ENCODE data around the gene LHFPL2. TPM values are rescaled to one million over a fixed set of nuclear protein-coding genes. Genes with fewer than 3 reads are reported as not detected.

LHFPL2 gene
- total and polyA plus RNA-seq, 2 donors (not counting 1 experiment from before 2014, with no cell fraction given) = 3.8 to 35.5 TPM

DNA sequence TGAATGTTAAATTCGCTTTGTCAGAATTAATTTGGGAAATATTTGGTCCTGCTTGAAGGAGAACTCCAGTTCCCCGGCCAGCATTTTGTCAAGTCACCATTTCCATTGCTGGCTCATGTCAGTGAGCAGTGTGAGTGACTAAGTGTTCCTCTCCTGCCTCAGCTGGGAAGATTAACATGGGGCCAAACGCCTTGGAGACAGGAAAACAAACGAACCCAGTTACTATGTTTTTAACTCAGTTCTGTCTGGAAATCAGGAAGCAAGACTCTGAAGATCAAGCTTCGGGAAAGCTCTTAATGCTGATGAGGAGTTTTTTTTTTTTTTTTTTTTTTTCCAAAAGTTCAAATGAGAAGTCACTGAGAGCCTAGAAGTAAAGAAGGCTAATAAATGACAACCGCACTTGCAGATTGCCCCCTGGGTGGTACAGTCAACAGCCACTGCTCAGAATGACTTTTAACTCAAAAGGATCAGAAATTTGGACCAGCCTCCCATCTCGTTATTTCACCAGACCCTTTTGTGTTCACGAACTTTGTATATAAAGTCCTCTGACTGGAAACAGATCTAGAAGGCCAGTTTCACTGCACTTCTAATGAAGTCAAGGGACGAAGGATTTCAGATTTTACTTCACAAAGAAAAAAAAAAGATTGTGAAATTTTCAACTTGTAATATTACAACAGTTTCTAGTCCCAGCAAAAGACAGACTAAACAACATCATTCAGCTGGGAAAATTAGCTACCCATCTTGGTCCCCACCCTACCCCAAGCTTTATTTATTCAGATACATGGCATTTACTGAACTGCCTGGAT, 121.3 kb downstream of the LHFPL2 start:
- Histone ChIP-seq H3K36me3 (replicated peaks in 1 of 2; ENCODE audit: control extremely low read depth in 1 of 2, control insufficient read depth in 1 of 2, extremely low read depth in 1 of 2, insufficient read depth in 2 of 2, low read length in 1 of 2) (no peaks in the 10 kb centered on the region), H2AFZ (ENCODE audit: insufficient read depth, low read depth, low read length, poor library complexity, severe bottlenecking) (no peak overlapping the region), H3K79me2 (ENCODE audit: control insufficient read depth, insufficient read depth, low read length) (no peaks in the 10 kb centered on the region), H3K4me3 (ENCODE audit: control extremely low read depth in 1 of 5, extremely low read depth in 1 of 5, insufficient read depth in 1 of 5, low read depth in 2 of 5, low read length in 4 of 5) (no peak overlapping the region), H3K27me3 (replicated peaks in 1 of 4; ENCODE audit: control extremely low read depth in 1 of 4, control insufficient read depth in 3 of 4, insufficient read depth in 4 of 4, low read length in 3 of 4) (no peaks in the 10 kb centered on the region), H3K9me3 (ENCODE audit: control extremely low read depth in 1 of 3, control insufficient read depth in 2 of 3, insufficient read depth in 1 of 3, low read length in 2 of 3) (no peaks in the 10 kb centered on the region), H3K9ac (ENCODE audit: low read length) (no peak overlapping the region), H4K20me1 (ENCODE audit: control insufficient read depth, insufficient read depth, low read length, poor library complexity, severe bottlenecking) (no peaks in the 10 kb centered on the region), H3K27ac (ENCODE audit: low read length in 2 of 2) (no peak overlapping the region), H3K4me1 (ENCODE audit: control insufficient read depth in 2 of 2, insufficient read depth in 2 of 2, low read length in 2 of 2) (no peaks in the 10 kb centered on the region), H3K4me2 (replicated peaks; ENCODE audit: low read depth, low read length, poor library complexity, severe bottlenecking) (no peak overlapping the region)
- Mint-ChIP-seq H3K27ac (no peak overlapping the region), H3K27me3 (no peaks in the 10 kb centered on the region), H3K4me1 (peaks cover 3% of the 10 kb centered on the region), H3K4me3 (no peak overlapping the region), H3K9me3 (ENCODE audit: insufficient read depth) (no peaks in the 10 kb centered on the region)
- WGBS (ENCODE audit: insufficient coverage) = 61% methylated on average over 6 of the region's 9 CpGs
- ChIA-PET POLR2A (no interaction called here), CTCF (interaction anchor here (0.5 to 2.1 kb wide), 3 partner anchors 10 to 1027 kb away, joined by 3 to 7 read pairs (median 4); no protein-coding TSS in a partner anchor)
- ATAC-seq (ENCODE audit: low read depth) = no peak
- intact Hi-C loops (cut with micrococcal nuclease) = no loop called here
- TF ChIP-seq CTCF (IDR thresholded peaks at IDR 0.05) (no peak), EZH2 (IDR thresholded peaks at IDR 0.05; ENCODE audit: borderline replicate concordance, insufficient read depth, low read depth, low read length, poor library complexity, severe bottlenecking) (no peak)
- DNase-seq = no peak

GRCh38 chr5:78526049-78526525, 122.5 kb downstream of the LHFPL2 start:
- H3K9ac ChIP-seq (ENCODE audit: low read length) = no peak overlapping the region
- H3K4me3 Mint-ChIP-seq = no peak overlapping the region
- POLR2A ChIA-PET = no interaction called here

More at GRCh38 chr5:78526049-78526525, 122.5 kb downstream of the LHFPL2 start:
- Mint-ChIP-seq H3K27ac (no peak overlapping the region), H3K27me3 (no peaks in the 10 kb centered on the region), H3K9me3 (ENCODE audit: insufficient read depth) (no peaks in the 10 kb centered on the region), H3K4me1 (peaks cover 3% of the 10 kb centered on the region)
- no peak overlapping the region for H3K4me3 ChIP-seq (ENCODE audit: control extremely low read depth in 1 of 5, extremely low read depth in 1 of 5, insufficient read depth in 1 of 5, low read depth in 2 of 5, low read length in 4 of 5)
- 85% methylated on average over 6 of the region's 7 CpGs for WGBS (ENCODE audit: insufficient coverage)
- CTCF ChIA-PET = interaction anchor here (0.8 kb wide), 1 partner anchor 9 kb away, joined by 3 read pairs; no protein-coding TSS in a partner anchor
- no peaks in the 10 kb centered on the region for H3K27me3 ChIP-seq (replicated peaks in 1 of 4; ENCODE audit: control extremely low read depth in 1 of 4, control insufficient read depth in 3 of 4, insufficient read depth in 4 of 4, low read length in 3 of 4)
- ATAC-seq (ENCODE audit: low read depth) = no peak
- H3K9me3 ChIP-seq (ENCODE audit: control extremely low read depth in 1 of 3, control insufficient read depth in 2 of 3, insufficient read depth in 1 of 3, low read length in 2 of 3) = no peaks in the 10 kb centered on the region
- no peaks in the 10 kb centered on the region for H3K36me3 ChIP-seq (replicated peaks in 1 of 2; ENCODE audit: control extremely low read depth in 1 of 2, control insufficient read depth in 1 of 2, extremely low read depth in 1 of 2, insufficient read depth in 2 of 2, low read length in 1 of 2)
- no peaks in the 10 kb centered on the region for H3K79me2 ChIP-seq (ENCODE audit: control insufficient read depth, insufficient read depth, low read length)
- no peak for TF ChIP-seq CTCF (IDR thresholded peaks at IDR 0.05)
- H3K27ac ChIP-seq (ENCODE audit: low read length in 2 of 2) = no peak overlapping the region
- intact Hi-C loops (cut with micrococcal nuclease) = no loop called here
- no peak overlapping the region for H3K4me2 ChIP-seq (replicated peaks; ENCODE audit: low read depth, low read length, poor library complexity, severe bottlenecking)
- no peaks in the 10 kb centered on the region for H3K4me1 ChIP-seq (ENCODE audit: control insufficient read depth in 2 of 2, insufficient read depth in 2 of 2, low read length in 2 of 2)
- no peak for DNase-seq
- no peak overlapping the region for H2AFZ ChIP-seq (ENCODE audit: insufficient read depth, low read depth, low read length, poor library complexity, severe bottlenecking)
- H4K20me1 ChIP-seq (ENCODE audit: control insufficient read depth, insufficient read depth, low read length, poor library complexity, severe bottlenecking) = no peaks in the 10 kb centered on the region
